Coronary artery (tissue), 2 donors: ENCODE results near the gene SCUBE2.

ENCODE experiments used
- DNase-seq: peaks from one replicate; pipeline ENCODE4 v3.0.0-alpha.2; 2017; ENCODE audit warnings: low spot score
- H3K27ac ChIP-seq, 2 donors: fragments of 200-600 bp; sonication (generic); one replicate each; pipeline ENCODE4 v1.5.1; 2016 to 2019
- H3K4me3 ChIP-seq: fragments of 200-600 bp; sonication (generic); 2 replicates; pipeline ENCODE4 v1.5.1; 2016; ENCODE audit warnings: mild to moderate bottlenecking, moderate library complexity
- CTCF ChIP-seq: fragments of 200-600 bp; sonication (generic); IDR thresholded peaks from one replicate; pipeline ENCODE4 v1.5.1; 2019; ENCODE audit warnings: antibody characterized with exemption

Gene SCUBE2

GRCh38 chr11:9056467-9056866 is 34.9 kb downstream of the SCUBE2 start:
- H3K27ac ChIP-seq = peak overlapping the region in 1 of 2 donors; percentile 24
- no peak for TF ChIP-seq CTCF
- no peak overlapping the region for H3K4me3 ChIP-seq

GRCh38 chr11:9053316-9054035 is 37.9 kb downstream of the SCUBE2 start:
- TF ChIP-seq CTCF = no peak
- DNase-seq = no peak

More at GRCh38 chr11:9056467-9056866, 34.9 kb downstream of the SCUBE2 start:
- no peak for DNase-seq

GRCh38 chr11:9052316-9052715 is 39.1 kb downstream of the SCUBE2 start:
- no peak overlapping the region for H3K27ac ChIP-seq
- H3K4me3 ChIP-seq = no peak overlapping the region
- DNase-seq = no peak
- TF ChIP-seq CTCF = no peak

More at GRCh38 chr11:9053316-9054035, 37.9 kb downstream of the SCUBE2 start:
- H3K4me3 ChIP-seq = no peak overlapping the region
- H3K27ac ChIP-seq = no peak overlapping the region

- no peak for DNase-seq
- H3K27ac ChIP-seq = no peak overlapping the region
- no peak overlapping the region for H3K4me3 ChIP-seq
- no peak for TF ChIP-seq CTCF
Observed at GRCh38 chr11:9049959-9050358, 41.4 kb downstream of the SCUBE2 start.

GRCh38 chr11:9047964-9048523 is 43.4 kb downstream of the SCUBE2 start:
- no peak for TF ChIP-seq CTCF
- no peak for DNase-seq
- H3K4me3 ChIP-seq = no peak overlapping the region
- no peak overlapping the region for H3K27ac ChIP-seq

GRCh38 chr11:9046481-9046880 is 44.9 kb downstream of the SCUBE2 start:
- no peak for DNase-seq
- TF ChIP-seq CTCF = no peak
- no peak overlapping the region for H3K27ac ChIP-seq

GRCh38 chr11:9042488-9042887 is 48.9 kb downstream of the SCUBE2 start:
- Histone ChIP-seq H3K4me3 (no peak overlapping the region), H3K27ac (no peak overlapping the region)
- no peak for DNase-seq
- no peak for TF ChIP-seq CTCF

More at GRCh38 chr11:9046481-9046880, 44.9 kb downstream of the SCUBE2 start:
- H3K4me3 ChIP-seq = no peak overlapping the region
